Fibroblast of skin of left quadriceps (primary cell): ENCODE data around the gene ARRB1.
"Not testable (repeated sequence)": the region's sequence is repeated elsewhere in the genome, so short reads cannot be mapped to it uniquely, and the experiment has no call there.

Experiments used
- DNase-seq, 2 experiments: peaks; one replicate each; pipeline ENCODE4 v3.0.0-alpha.2; 2013; ENCODE audit warnings: low read depth in 2 of 2

The ARRB1 gene

GRCh38 chr11:75351541-75351790 is at the start of gene ARRB1:
TSS of gene ARRB1 (minus strand) at chr11:75351661. CDS start at chr11:75351607, 54 bp downstream.
- no peak for DNase-seq

DNA sequence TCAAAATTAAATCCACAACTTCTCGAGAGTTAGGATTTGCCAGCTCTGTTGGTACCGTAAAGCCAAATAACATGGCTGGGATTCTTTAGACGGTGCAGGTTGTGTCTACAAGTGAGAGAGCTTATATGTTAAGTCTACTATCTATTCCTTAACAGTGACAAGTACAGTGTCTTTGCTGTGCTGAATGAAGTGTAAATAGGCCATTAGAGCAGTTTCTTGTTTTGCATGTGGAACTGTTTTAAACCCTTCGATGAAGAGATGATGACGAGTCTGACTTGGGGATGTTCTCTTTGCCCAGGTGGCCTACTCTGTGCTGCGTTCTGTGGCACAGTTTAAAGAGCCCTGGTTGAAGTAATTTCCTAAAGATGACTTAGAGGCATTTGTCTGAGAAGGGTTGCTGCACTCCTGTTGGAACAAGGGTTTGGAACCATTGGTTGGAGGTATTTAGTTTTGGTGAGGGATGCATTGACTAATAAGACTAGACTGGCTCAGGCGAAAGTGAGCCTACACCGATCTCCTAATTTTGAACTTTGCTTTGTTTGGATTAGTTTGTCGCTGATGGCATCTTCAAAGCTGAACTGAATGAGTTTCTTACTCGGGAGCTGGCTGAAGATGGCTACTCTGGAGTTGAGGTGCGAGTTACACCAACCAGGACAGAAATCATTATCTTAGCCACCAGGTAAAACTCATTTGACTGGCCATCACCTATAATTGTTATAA is 48.8 kb upstream of the ARRB1 start:
- no peak for DNase-seq

DNA sequence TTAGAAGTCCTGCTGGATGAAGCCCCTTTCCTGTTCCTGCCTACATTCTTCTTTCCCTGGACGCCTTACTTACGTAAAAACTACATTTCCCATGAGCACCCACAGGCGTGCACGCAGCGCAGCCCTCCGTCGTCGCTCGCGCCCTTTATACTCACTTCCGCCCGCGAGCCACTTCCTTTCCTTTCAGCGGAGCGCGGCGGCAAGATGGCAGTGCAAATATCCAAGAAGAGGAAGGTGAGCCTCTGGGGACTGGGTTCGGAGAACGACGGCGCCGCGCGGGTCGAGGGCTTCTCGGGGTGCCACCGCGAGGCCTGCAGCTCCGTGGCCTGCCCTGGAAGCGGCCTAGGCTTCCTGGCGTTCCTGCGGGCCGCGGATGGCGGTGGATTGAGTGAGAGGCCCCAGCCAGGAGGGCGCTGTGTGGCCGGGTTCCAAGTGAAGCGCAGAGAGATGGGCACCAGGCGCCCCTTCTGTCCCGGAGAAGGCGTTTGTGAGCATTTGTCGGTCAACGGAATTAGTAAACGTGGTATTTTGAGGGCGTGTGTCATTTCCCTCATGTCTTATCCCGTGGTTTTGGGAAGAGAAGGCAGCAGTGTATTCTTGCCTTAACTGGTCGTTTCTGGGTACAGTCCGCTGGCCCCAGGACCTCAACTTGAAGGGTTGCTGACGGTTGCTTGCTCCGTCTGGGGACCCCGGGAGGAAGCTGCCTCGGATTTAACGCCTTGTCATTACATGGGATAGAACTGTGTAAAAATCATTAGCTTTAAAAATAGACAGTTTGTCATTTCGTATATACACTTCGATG is 48.1 kb upstream of the ARRB1 start, which contains the start of gene RPS3:
Gene RPS3, plus strand, starts transcription at position 175 of the 802 bp plus-strand sequence. Its CDS starts 30 bp downstream, at position 205.
- peak; percentile 82 for DNase-seq

DNA sequence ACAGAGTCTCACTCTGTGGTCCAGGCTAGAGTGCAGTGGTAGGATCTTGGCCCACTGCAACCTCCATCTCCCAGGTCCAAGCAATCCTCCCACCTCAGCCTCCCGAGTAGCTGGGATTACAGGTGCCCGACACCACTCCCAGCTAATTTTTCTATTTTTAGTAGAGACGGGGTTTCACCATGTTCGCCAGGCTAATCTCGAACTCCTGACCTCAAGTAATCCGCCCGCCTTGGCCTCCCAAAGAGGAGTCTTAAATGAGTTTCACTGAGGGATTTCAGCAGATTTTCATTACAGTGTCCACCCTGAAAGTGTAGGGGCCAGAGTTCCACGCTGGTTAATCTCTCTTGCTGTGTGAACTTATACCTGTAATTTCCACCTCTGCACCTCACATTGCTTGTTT is 47.4 kb upstream of the ARRB1 start:
- no peak for DNase-seq

- DNase-seq: no peak
Measured at GRCh38 chr11:75394085-75394840, 42.8 kb upstream of the ARRB1 start.

GRCh38 chr11:75389925-75390324 is 38.5 kb upstream of the ARRB1 start:
- no peak for DNase-seq

GRCh38 chr11:75389276-75389605 is 37.8 kb upstream of the ARRB1 start:
- no peak for DNase-seq

DNA sequence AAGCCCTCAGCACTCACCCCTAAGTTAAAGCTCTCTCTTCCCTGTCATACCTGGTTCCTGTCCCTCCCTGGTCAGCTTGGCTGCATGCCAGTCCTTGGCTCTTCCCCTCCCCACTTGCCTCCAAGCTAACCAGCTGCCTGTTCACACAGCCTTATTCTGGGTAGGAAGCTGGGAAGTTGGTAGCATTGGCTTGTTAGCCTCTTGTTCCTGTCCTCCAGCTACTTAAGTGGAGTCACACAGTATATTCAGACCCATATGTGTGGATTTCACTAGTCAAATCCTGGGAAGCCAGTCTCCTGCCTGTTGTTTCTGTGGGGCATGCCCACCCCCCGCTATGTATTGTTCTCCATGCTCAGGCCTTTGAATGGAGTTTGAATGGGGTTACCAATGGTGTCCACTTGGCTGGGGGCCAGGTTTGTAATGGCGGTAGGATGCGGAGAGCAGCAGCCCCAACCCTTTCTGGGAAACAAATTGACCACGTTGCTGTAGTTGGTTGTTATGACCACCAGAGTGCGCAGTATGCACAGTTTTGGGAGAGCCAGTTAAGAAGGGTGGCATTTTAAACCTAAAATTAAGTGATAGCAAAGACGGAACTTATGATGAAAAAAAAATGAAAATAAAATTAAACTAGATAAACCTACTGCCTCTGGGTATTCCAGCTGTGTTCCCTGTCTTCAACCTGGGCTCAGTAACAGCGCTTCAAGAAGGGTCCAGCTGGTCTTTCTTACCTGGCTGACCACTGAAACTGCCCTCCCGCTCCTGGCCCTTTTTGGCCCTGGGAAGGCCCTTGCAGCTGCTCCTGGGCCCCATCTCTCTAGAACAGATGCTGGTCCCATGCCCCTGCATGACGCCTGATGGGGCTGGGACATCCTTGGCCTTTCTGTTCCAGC is 37.2 kb upstream of the ARRB1 start:
- peak; percentile 51 to 52 for DNase-seq

- no peak for DNase-seq
Measured at GRCh38 chr11:75387736-75388294, 36.4 kb upstream of the ARRB1 start.

DNA sequence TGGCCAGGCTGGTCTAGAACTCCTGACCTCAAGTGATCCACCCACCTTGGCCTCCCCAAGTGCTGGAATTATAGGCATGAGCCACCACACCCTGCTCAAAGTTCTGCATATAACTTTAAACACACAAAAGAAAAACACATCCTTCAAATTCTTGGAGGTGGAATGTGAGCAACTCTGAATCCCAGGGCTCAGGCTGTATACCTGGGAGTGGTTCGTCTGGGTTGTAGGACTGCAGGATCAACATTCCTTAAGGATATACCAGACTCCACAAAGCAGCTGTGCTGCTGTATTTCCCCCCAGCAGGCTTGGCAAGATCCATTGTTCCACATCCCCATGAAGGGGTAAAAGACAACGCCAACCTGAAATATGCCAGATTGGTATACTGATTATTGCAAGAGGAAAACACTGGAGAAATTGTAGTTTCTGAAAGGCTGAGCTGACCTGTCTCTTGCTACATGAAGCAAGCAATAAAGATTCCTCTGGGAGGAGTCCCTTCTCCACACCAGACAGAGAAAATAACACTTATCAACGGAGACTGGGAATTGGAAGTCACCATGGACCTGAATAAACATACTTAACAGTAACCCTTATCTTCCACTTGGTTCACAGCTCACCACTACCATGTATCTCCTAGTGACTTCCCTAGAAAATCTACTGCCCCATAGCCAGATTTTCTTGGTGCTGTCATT is 35.6 kb upstream of the ARRB1 start:
- DNase-seq: no peak

- DNase-seq: peak in 1 of 2 experiments; percentile 21
Measured at GRCh38 chr11:75384438-75385080, 33.1 kb upstream of the ARRB1 start.

- no peak for DNase-seq
Measured at GRCh38 chr11:75383246-75383645, 31.8 kb upstream of the ARRB1 start.

DNA sequence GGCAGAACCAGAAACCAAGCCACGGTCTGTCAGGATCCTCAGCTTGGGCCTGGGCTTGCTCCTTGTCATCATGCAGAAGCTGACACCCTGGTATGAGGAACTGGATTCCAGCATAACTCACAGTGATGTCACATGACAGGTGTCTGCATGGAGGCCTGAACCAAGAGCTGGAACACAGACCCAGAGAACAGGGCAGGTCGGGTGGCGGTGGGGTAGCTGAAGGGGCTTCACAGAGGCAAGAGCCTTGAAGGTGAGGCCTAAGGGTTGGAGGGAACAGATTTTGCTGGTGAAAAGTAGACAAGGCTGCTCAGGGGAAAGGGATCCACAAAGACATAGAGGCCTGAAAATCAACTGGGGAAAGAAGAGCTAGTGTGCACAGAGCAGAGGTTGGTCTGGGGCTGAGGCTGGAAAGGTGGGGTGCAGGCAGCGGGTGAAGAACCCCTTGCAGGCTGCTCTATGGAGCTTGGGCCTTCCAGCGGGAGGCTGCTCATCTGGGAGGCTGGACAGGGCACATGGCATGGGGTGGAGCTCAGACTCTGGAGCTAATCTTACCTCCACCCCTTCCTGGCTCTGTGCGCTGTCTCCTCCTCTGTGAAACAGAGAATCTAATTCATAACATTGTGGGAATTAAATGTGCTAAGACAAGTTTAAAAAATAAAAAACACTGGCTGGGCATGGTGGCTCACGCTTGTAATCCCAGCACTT is 29.4 kb upstream of the ARRB1 start:
- DNase-seq: no peak

- DNase-seq: no peak
Measured at GRCh38 chr11:75380245-75380644, 28.8 kb upstream of the ARRB1 start.

DNA sequence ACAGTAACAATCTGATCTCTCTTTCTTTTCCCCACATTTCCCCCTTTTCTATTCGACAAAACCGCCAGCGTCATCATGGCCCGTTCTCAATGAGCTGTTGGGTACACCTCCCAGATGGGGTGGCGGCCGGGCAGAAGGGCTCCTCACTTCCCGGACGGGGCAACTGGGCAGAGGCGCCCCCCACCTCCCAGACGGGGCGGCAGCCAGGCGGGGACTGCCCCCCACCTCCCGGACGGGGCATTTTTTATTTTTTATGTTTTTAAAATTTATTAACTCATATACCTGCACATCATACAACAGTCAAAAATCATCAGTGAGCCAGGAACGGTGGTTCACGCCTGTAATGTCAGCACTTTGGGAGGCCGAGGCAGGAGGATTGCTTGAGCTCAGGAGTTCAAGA is 27.3 kb upstream of the ARRB1 start:
- not testable (repeated sequence) for DNase-seq

DNA sequence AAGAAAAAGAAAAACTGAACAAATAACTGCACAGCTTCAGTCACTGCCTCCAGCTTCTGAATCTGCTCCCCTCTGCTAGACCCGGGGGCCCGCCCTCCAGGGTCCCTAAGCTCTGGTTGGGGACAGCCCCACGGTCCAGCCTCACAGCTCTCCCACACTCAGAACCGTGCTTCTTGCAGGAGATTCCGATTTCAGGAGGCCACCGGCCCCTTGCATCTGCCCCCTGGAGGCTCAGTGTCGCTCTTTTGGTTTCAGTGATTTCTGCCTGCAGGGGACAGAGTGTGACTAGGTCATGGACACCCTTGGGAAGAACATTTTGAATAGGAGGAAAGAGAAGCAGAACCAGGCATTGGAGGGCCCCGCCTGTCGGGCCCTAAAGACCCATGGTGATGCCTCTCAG is 24.7 kb upstream of the ARRB1 start:
- DNase-seq: no peak

GRCh38 chr11:75375626-75376025 is 24.2 kb upstream of the ARRB1 start:
- DNase-seq: no peak

GRCh38 chr11:75374646-75375045 is 23.2 kb upstream of the ARRB1 start:
- no peak for DNase-seq

DNA sequence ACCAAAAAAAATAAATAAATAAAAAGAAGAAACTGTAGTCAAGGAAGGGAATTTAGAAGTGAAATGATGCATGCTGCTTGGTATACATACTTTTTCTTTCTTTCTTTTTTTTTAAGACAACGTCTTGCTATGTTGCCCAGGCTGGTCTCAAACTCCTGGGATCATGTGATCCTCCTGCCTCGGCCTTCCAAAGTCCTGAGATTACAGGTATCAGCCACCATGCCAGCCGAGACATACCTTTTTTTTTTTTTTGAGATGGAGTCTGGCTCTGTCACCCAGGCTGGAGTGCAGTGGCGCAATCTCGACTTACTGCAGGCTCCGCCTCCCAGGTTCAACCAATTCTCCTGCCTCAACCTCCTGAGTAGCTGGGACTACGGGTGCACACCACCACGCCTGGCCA is 21.7 kb upstream of the ARRB1 start:
- DNase-seq: no peak
